B cell (primary cell): ENCODE results near the gene SDF2L1. TPM values are rescaled to one million over a fixed set of nuclear protein-coding genes. Genes with fewer than 3 reads are reported as not detected.
A peak's percentile ranks its signal among the peaks of the same experiment; 100 is the strongest.

Experiments
- ATAC-seq: fragments of 200-7000 bp; cut with Tn5 transposase; one replicate; pipeline ENCODE4 v1.10.0; 2021; ENCODE audit warnings: low read depth, mild to moderate bottlenecking, moderate number of reproducible peaks, moderate library complexity
- CTCF ChIA-PET: fragments of 350-600 bp; sonication (Branson Sonifier 250); formaldehyde crosslinking; loops from one replicate; lab custom pipeline; 2021; ENCODE audit warnings: antibody characterized with exemption, inconsistent platforms; lab: Charles Lee
- POLR2A ChIA-PET: fragments of 350-600 bp; sonication (Branson Sonifier 250); formaldehyde crosslinking; loops from one replicate; lab custom pipeline; 2021; ENCODE audit warnings: antibody characterized with exemption; lab: Charles Lee
- DNase-seq: peaks from one replicate; pipeline ENCODE4 v3.0.0; 2013
- H2AFZ ChIP-seq: 2 replicates; pipeline ENCODE4 v1.6.1; 2012; ENCODE audit warnings: mild to moderate bottlenecking, low read depth, low read length; ENCODE audit not compliant: insufficient read depth, poor library complexity, severe bottlenecking
- H3K27ac ChIP-seq, 2 donors: 1 replicate in 1 of 2; 2 replicates in 1 of 2; pipeline ENCODE4 v1.5.1; 2012 to 2013; ENCODE audit warnings: low read length in 2 of 2, mild to moderate bottlenecking in 2 of 2, moderate library complexity in 1 of 2
- H3K27me3 ChIP-seq, 4 experiments: fragments of 200-600 bp in 1 of 4; sonication (generic) in 1 of 4; replicated peaks in 1 of 4; 1 replicate in 2 of 4; 2 replicates in 2 of 4; pipeline versions ENCODE4 v1.6.1 to v1.7.0; 2013 to 2016; ENCODE audit warnings: low read length in 3 of 4, mild to moderate bottlenecking in 2 of 4, mixed read lengths in 1 of 4, moderate library complexity in 1 of 4; ENCODE audit not compliant: insufficient read depth in 4 of 4, control insufficient read depth in 3 of 4; ENCODE audit errors: control extremely low read depth in 1 of 4
- H3K36me3 ChIP-seq, 2 experiments: replicated peaks in 1 of 2; 1 replicate in 1 of 2; 2 replicates in 1 of 2; pipeline versions ENCODE4 v1.6.1 to v1.7.1; 2013; ENCODE audit warnings: low read length in 1 of 2; ENCODE audit not compliant: insufficient read depth in 2 of 2, control insufficient read depth in 1 of 2; ENCODE audit errors: control extremely low read depth in 1 of 2, extremely low read depth in 1 of 2
- H3K4me1 ChIP-seq, 2 donors: fragments of 200-600 bp in 1 of 2; sonication (generic) in 1 of 2; 1 replicate in 1 of 2; 2 replicates in 1 of 2; pipeline versions ENCODE4 v1.5.1 to v1.6.1; 2013 to 2017; ENCODE audit warnings: low read length in 2 of 2; ENCODE audit not compliant: control insufficient read depth in 2 of 2, insufficient read depth in 2 of 2
- H3K4me2 ChIP-seq: replicated peaks from 2 replicates; pipeline ENCODE3; 2012; ENCODE audit warnings: mild to moderate bottlenecking, low read depth, low read length; ENCODE audit not compliant: poor library complexity, severe bottlenecking
- H3K4me3 ChIP-seq, 5 experiments: fragments of 200-600 bp in 1 of 5; sonication (generic) in 1 of 5; 1 replicate in 3 of 5; 2 replicates in 2 of 5; pipeline versions ENCODE4 v1.5.1 to v1.7.0; 2011 to 2016; ENCODE audit warnings: low read length in 4 of 5, mild to moderate bottlenecking in 4 of 5, low read depth in 2 of 5, control low read depth in 1 of 5, moderate library complexity in 1 of 5; ENCODE audit not compliant: insufficient read depth in 1 of 5; ENCODE audit errors: control extremely low read depth in 1 of 5, extremely low read depth in 1 of 5
- H3K79me2 ChIP-seq: fragments of 200-600 bp; sonication (generic); one replicate; pipeline ENCODE4 v1.6.0; 2016; ENCODE audit warnings: low read length; ENCODE audit not compliant: control insufficient read depth, insufficient read depth
- H3K9ac ChIP-seq: fragments of 200-600 bp; sonication (generic); 2 replicates; pipeline ENCODE4 v1.6.1; 2017; ENCODE audit warnings: mild to moderate bottlenecking, low read length, moderate library complexity
- H3K9me3 ChIP-seq, 3 donors: one replicate each; pipeline versions ENCODE4 v1.6.1 to v1.7.1; 2013; ENCODE audit warnings: low read length in 2 of 3; ENCODE audit not compliant: control insufficient read depth in 2 of 3, insufficient read depth in 1 of 3; ENCODE audit errors: control extremely low read depth in 1 of 3
- H4K20me1 ChIP-seq: 2 replicates; pipeline ENCODE4 v1.6.0; 2012; ENCODE audit warnings: mild to moderate bottlenecking, low read length; ENCODE audit not compliant: insufficient read depth, control insufficient read depth, poor library complexity, severe bottlenecking
- H3K27ac Mint-ChIP-seq: one replicate; pipeline ENCODE4 v1.8.0; 2021; ENCODE audit warnings: mixed read lengths
- H3K27me3 Mint-ChIP-seq: one replicate; pipeline ENCODE4 v1.8.0; 2021; ENCODE audit warnings: mixed read lengths
- H3K4me1 Mint-ChIP-seq: one replicate; pipeline ENCODE4 v1.8.0; 2021; ENCODE audit warnings: mixed read lengths
- H3K4me3 Mint-ChIP-seq: one replicate; pipeline ENCODE4 v1.8.0; 2021; ENCODE audit warnings: mixed read lengths
- H3K9me3 Mint-ChIP-seq: one replicate; pipeline ENCODE4 v1.8.0; 2022; ENCODE audit warnings: mixed read lengths; ENCODE audit not compliant: insufficient read depth
- EZH2 ChIP-seq: IDR thresholded peaks from 2 replicates; pipeline ENCODE4 v1.6.1; 2012; ENCODE audit warnings: borderline replicate concordance, low read depth, mild to moderate bottlenecking, moderate library complexity, low read length; ENCODE audit not compliant: insufficient read depth, poor library complexity, severe bottlenecking
- WGBS: methylation state at CpG from one replicate; pipeline ENCODE4 v1.1.5; 2013; ENCODE audit warnings: missing lambda C conversion rate; ENCODE audit not compliant: insufficient coverage; 5-methylcytosine and 5-hydroxymethylcytosine counted together
- intact Hi-C: fragments of 100-400 bp; cut with micrococcal nuclease; formaldehyde crosslinking; loops from one replicate; pipeline ENCODE4 v1.10.0; 2022
- polyA plus RNA-seq: library from polyadenylated mRNA; depleted of rRNA; stranded (reverse); fragments of >200 nt; gene quantifications from 2 replicates; pipeline ENCODE4 v1.2.3, GENCODE V29; 2012
- total RNA-seq, 2 donors: library from RNA; stranded (reverse); fragments of 120-200 nt in 1 of 2; gene quantifications; 1 replicate in 1 of 2; 2 replicates in 1 of 2; pipeline versions ENCODE4 v1.2.3 to v1.2.4, GENCODE V29; 2013 to 2022
- TF ChIP-seq, protein P1 (sequence below): fragments of 200-600 bp; IDR thresholded peaks from one replicate; pipeline ENCODE4 v1.8.0; 2022; ENCODE audit warnings: antibody characterized with exemption, mild to moderate bottlenecking

SDF2L1 gene
- total and polyA plus RNA-seq, 2 donors (not counting 1 experiment from before 2014, with no cell fraction given), result 15.2 to 23.5 TPM

GRCh38 chr22:21629255-21630149 lies 12.6 kb upstream of the SDF2L1 start, which contains the start of gene YDJC:
TSS of gene YDJC (minus strand) at chr22:21630022. CDS start at chr22:21630014, 8 bp downstream.
- H3K79me2 ChIP-seq, result peaks cover 44% of the 10 kb centered on the region
- peak within 1 kb of the TSS; percentile 72 for H2AFZ ChIP-seq

More at GRCh38 chr22:21629255-21630149, 12.6 kb upstream of the SDF2L1 start, which contains the start of gene YDJC:
- peak within 1 kb of the TSS; percentile 91 to 92 for H3K27ac ChIP-seq
- H4K20me1 ChIP-seq, result peaks cover 59% of the 10 kb centered on the region
- H3K4me1 ChIP-seq, result peaks cover 23 to 40% of the 10 kb centered on the region in 2 donors
- under 1% methylated on average over 93 of the region's 93 CpGs for WGBS
- Mint-ChIP-seq H3K4me3 (peak within 1 kb of the TSS; percentile 94), H3K27ac (peak within 1 kb of the TSS; percentile 94), H3K4me1 (peaks cover 46% of the 10 kb centered on the region), H3K27me3 (no peaks in the 10 kb centered on the region), H3K9me3 (no peaks in the 10 kb centered on the region)
- peak within 1 kb of the TSS; percentile 84 for H3K4me2 ChIP-seq
- ChIA-PET POLR2A (interaction anchor here (0.8 to 1.6 kb wide), 7 partner anchors 12 to 237 kb away, joined by 3 to 16 read pairs (median 3); partner anchors contain the start of genes MAPK1, PPIL2 and SDF2L1), CTCF (interaction anchor here (0.7 to 11.1 kb wide), 18 partner anchors 9 to 627 kb away, joined by 3 to 168 read pairs (median 4); partner anchors contain the start of genes PPIL2, PPM1F, SDF2L1 and THAP7)
- no peak for TF ChIP-seq EZH2
- TF ChIP-seq, protein P1, sequence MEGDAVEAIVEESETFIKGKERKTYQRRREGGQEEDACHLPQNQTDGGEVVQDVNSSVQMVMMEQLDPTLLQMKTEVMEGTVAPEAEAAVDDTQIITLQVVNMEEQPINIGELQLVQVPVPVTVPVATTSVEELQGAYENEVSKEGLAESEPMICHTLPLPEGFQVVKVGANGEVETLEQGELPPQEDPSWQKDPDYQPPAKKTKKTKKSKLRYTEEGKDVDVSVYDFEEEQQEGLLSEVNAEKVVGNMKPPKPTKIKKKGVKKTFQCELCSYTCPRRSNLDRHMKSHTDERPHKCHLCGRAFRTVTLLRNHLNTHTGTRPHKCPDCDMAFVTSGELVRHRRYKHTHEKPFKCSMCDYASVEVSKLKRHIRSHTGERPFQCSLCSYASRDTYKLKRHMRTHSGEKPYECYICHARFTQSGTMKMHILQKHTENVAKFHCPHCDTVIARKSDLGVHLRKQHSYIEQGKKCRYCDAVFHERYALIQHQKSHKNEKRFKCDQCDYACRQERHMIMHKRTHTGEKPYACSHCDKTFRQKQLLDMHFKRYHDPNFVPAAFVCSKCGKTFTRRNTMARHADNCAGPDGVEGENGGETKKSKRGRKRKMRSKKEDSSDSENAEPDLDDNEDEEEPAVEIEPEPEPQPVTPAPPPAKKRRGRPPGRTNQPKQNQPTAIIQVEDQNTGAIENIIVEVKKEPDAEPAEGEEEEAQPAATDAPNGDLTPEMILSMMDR, result peak; percentile 61
- H3K9ac ChIP-seq, result peak within 1 kb of the TSS; percentile 93
- DNase-seq (peak; percentile 96), ATAC-seq (peak; percentile 86)
- H3K36me3 ChIP-seq, result peaks cover 0 to 26% of the 10 kb centered on the region in 2 experiments
- H3K27me3 ChIP-seq, result no peaks in the 10 kb centered on the region
- peak within 1 kb of the TSS; percentile 6 to 100 (median 99) for H3K4me3 ChIP-seq
- intact Hi-C loops, result loop anchor here (1.0 to 5.0 kb wide), 5 partner anchors 13 to 62 kb away; partner anchors contain the start of genes PPIL2, SDF2L1 and UBE2L3
- peaks cover 0 to 16% (median 0%) of the 10 kb centered on the region in 3 donors for H3K9me3 ChIP-seq
